MCF 10A (cell line): ENCODE data around the gene GPC6. TPM values are rescaled to one million over a fixed set of nuclear protein-coding genes. Genes with fewer than 3 reads are reported as not detected.

Experiments used
- BruUV-seq: library from RNA; stranded (reverse); fragments of 400-500 nt; replicated peaks from 2 replicates; lab custom pipeline; 2021; lab: Mats Ljungman, UMichigan
- CTCF ChIA-PET: fragments of 300-600 bp; sonication (Branson Sonifier 250); formaldehyde crosslinking; extraction: SDS; loops from one replicate; lab custom pipeline; 2021; ENCODE audit warnings: antibody characterized with exemption, inconsistent platforms; lab: Yijun Ruan, JAX
- POLR2A ChIA-PET: fragments of 300-600, 350-650 bp; sonication (Branson Sonifier 250); formaldehyde crosslinking; extraction: SDS; loops from one replicate; lab custom pipeline; 2020; ENCODE audit warnings: antibody characterized with exemption, inconsistent platforms; lab: Yijun Ruan, JAX
- DNase-seq: peaks from one replicate; pipeline ENCODE4 v3.0.0-alpha.2; 2018; ENCODE audit not compliant: unreplicated experiment
- H3K27ac Mint-ChIP-seq: one replicate; pipeline ENCODE4 v1.8.0; 2022; ENCODE audit warnings: mild to moderate bottlenecking, low read depth, mixed read lengths; ENCODE audit not compliant: unreplicated experiment
- H3K27me3 Mint-ChIP-seq: one replicate; pipeline ENCODE4 v1.8.0; 2022; ENCODE audit warnings: mixed read lengths; ENCODE audit not compliant: insufficient read depth, unreplicated experiment
- H3K36me3 Mint-ChIP-seq: one replicate; pipeline ENCODE4 v1.8.0; 2022; ENCODE audit warnings: mild to moderate bottlenecking, moderate library complexity, mixed read lengths; ENCODE audit not compliant: insufficient read depth, unreplicated experiment
- H3K4me1 Mint-ChIP-seq: one replicate; pipeline ENCODE4 v1.8.0; 2022; ENCODE audit warnings: mixed read lengths; ENCODE audit not compliant: insufficient read depth, unreplicated experiment
- H3K4me3 Mint-ChIP-seq: one replicate; pipeline ENCODE4 v1.8.0; 2022; ENCODE audit warnings: mild to moderate bottlenecking, moderate library complexity, mixed read lengths; ENCODE audit not compliant: unreplicated experiment
- H3K9me3 Mint-ChIP-seq: one replicate; pipeline ENCODE4 v1.8.0; 2022; ENCODE audit warnings: mixed read lengths; ENCODE audit not compliant: unreplicated experiment
- intact Hi-C: fragments of 100-400 bp; cut with micrococcal nuclease; formaldehyde crosslinking; loops from 2 replicates; pipeline ENCODE4 v1.14.1; 2022
- total RNA-seq: library from RNA; stranded (reverse); gene quantifications from 2 replicates; pipeline ENCODE4 v1.2.3, GENCODE V29; 2022
- TF ChIP-seq, protein P1 (sequence below): fragments of 200-600 bp; IDR thresholded peaks from one replicate; pipeline ENCODE4 v1.8.0; 2022; ENCODE audit warnings: antibody characterized with exemption, mild to moderate bottlenecking; ENCODE audit not compliant: unreplicated experiment

GPC6 gene
- total RNA-seq, 1 experiment from 2014 or later, result 8.4 TPM

DNA sequence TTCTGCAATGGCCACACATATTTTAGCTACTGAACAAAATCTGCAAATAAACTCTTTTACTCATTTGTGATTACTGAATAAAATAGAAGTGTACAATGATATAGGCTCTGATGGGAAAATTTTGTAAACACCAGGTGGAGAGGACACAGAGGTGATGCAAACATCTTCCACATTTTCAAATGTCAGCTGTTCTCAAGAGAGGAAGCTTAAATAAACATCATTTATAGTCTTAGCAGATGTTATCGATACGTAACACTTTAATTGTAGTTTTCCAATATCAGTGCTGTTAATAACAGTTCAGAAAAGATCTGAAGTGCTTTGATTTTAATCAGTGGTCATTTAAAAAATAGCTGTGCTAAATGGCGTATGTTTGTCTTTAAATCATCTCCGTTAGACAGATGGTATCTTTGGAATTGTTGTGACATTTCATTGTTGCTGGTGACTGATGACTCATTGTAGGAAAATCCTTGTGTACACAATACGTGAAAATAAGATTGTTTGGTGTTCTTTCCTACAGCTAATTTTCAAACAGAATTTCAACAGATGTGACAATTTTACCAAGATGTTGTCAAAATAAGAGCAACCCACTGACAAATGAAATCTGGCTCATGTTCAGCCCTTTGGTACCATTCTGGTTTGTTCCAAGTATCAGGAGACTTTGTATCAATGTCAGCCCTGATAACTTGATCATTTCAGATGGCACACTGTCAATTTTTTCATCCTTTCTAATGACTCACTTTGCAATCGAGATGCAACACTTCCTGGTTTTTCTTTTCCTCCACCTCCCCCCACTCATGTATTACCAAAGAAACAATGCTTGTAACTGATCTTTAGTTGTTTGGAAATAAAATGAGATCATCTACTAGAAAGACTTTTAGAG lies 736.9 kb downstream of the GPC6 start:
- peak; percentile 68 for DNase-seq
- no peaks in the 10 kb centered on the region for H3K9me3 Mint-ChIP-seq
- H3K4me1 Mint-ChIP-seq, result peaks cover 5% of the 10 kb centered on the region
- no peak overlapping the region for H3K4me3 Mint-ChIP-seq
- TF ChIP-seq, protein P1, sequence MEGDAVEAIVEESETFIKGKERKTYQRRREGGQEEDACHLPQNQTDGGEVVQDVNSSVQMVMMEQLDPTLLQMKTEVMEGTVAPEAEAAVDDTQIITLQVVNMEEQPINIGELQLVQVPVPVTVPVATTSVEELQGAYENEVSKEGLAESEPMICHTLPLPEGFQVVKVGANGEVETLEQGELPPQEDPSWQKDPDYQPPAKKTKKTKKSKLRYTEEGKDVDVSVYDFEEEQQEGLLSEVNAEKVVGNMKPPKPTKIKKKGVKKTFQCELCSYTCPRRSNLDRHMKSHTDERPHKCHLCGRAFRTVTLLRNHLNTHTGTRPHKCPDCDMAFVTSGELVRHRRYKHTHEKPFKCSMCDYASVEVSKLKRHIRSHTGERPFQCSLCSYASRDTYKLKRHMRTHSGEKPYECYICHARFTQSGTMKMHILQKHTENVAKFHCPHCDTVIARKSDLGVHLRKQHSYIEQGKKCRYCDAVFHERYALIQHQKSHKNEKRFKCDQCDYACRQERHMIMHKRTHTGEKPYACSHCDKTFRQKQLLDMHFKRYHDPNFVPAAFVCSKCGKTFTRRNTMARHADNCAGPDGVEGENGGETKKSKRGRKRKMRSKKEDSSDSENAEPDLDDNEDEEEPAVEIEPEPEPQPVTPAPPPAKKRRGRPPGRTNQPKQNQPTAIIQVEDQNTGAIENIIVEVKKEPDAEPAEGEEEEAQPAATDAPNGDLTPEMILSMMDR, result no peak
- ChIA-PET POLR2A (interaction anchor here (0.6 to 1.8 kb wide), 8 partner anchors 9 to 284 kb away, joined by 3 to 4 read pairs (median 4); no protein-coding TSS in a partner anchor), CTCF (interaction anchor here (1.2 kb wide), 1 partner anchor 186 kb away, joined by 3 read pairs; no protein-coding TSS in a partner anchor)
- intact Hi-C loops, result loop anchor here (5.0 kb wide), 1 partner anchor 736 kb away; the partner anchor contains the start of gene GPC6
- no TSS peak for BruUV-seq
- no peaks in the 10 kb centered on the region for H3K36me3 Mint-ChIP-seq
- H3K27me3 Mint-ChIP-seq, result no peaks in the 10 kb centered on the region
- peak overlapping the region; percentile 31 for H3K27ac Mint-ChIP-seq

DNA sequence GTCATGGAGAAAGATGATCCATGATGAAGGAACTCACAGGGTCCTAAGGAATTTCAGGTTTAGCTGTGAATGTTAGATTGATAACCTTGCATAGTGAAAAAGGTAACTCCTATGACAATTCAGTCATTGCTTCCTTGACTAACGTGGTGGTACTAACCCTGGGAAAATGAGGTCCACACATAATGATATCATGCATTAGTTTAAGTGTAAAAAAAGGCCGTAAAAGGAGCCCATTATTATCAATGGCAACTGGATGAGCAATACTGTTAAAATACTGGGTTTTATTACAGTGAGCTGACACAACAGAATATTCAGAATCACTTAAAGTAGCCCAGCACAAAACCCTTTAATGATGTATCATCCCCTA lies 737.5 kb downstream of the GPC6 start:
- Mint-ChIP-seq H3K36me3 (no peaks in the 10 kb centered on the region), H3K9me3 (no peaks in the 10 kb centered on the region), H3K27me3 (no peaks in the 10 kb centered on the region), H3K4me3 (no peak overlapping the region), H3K4me1 (peaks cover 5% of the 10 kb centered on the region), H3K27ac (peak overlapping the region; percentile 31)
- CTCF ChIA-PET, result no interaction called here
- no TSS peak for BruUV-seq
- TF ChIP-seq, protein P1, result no peak
- POLR2A ChIA-PET, result interaction anchor here (0.7 to 1.8 kb wide), 3 partner anchors 9 to 46 kb away, joined by 3 to 4 read pairs (median 4); no protein-coding TSS in a partner anchor
- intact Hi-C loops, result loop anchor here (5.0 kb wide), 1 partner anchor 737 kb away; the partner anchor contains the start of gene GPC6
- DNase-seq, result no peak

DNA sequence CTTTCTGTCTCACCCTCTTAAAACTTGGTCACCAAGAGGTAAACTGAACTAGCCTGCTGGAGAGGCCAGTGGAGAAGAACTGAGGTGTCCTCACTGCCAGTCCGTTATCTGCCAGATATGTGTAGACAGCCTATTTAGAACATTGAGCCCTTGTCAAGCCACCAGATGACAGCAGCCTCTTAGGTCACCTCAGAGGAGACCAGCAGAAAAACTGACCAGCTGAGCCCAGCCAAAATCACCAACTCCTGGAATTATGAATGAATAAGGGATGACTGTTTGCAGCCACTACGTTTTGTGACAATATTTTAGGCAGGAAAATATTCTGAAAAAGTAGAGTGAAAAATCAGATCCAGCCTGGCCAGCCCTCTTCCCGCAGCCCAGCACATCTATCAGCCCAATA lies 739.0 kb downstream of the GPC6 start:
- Mint-ChIP-seq H3K36me3 (no peaks in the 10 kb centered on the region), H3K9me3 (no peaks in the 10 kb centered on the region), H3K27ac (no peak overlapping the region), H3K4me1 (no peaks in the 10 kb centered on the region), H3K4me3 (no peak overlapping the region), H3K27me3 (no peaks in the 10 kb centered on the region)
- TF ChIP-seq, protein P1, result no peak
- BruUV-seq, result no TSS peak
- ChIA-PET CTCF (no interaction called here), POLR2A (no interaction called here)
- intact Hi-C loops, result no loop called here
- DNase-seq, result no peak

DNA sequence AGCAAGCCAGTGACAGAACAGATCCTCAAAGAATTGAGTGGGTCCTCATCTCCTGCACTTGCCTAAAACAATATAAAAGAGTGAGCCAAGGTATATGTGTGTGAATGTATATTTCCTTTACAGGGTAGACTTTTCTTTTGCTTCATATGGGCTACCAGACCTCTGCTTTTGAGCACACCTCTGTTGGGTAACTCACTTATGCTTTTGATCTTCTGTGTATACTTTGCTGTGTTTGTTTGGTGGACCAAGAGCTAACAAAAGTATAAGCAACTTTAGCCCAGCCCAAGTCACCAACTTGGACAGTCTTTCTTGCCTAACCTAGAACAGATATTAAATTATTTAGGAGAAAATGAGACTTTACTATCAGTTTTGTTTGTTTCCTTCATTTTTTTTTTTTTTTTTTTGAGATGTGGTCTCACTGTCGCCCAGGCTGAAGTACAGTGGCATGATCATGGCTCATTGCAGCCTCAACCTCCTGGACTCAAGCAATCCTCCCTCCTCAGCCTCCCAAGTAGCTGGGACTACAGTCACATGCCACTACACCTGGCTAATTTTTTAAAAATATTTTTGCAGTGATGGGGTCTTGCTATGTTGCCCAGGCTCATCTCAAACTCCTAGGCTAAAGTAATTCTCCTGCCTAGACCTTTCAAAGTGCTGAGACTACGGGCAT lies 739.8 kb downstream of the GPC6 start:
- H3K9me3 Mint-ChIP-seq, result no peaks in the 10 kb centered on the region
- H3K4me3 Mint-ChIP-seq, result no peak overlapping the region
- POLR2A ChIA-PET, result no interaction called here
- no peaks in the 10 kb centered on the region for H3K27me3 Mint-ChIP-seq
- TF ChIP-seq, protein P1, result no peak
- no peak for DNase-seq
- no TSS peak for BruUV-seq
- no peaks in the 10 kb centered on the region for H3K36me3 Mint-ChIP-seq
- H3K4me1 Mint-ChIP-seq, result no peaks in the 10 kb centered on the region
- intact Hi-C loops, result no loop called here
- CTCF ChIA-PET, result interaction anchor here (0.6 kb wide), 2 partner anchors 16 to 145 kb away, joined by 3 to 9 read pairs; no protein-coding TSS in a partner anchor
- no peak overlapping the region for H3K27ac Mint-ChIP-seq
